ENCODE data around the gene ZIM2. TPM values are rescaled to one million over a fixed set of nuclear protein-coding genes. Genes with fewer than 3 reads are reported as not detected.

ZIM2 gene
- total and polyA plus RNA-seq, 9 of the 15 experiments (the other 6 are each of a cell fraction or from before 2014, with no cell fraction given), result not detected

- DNase-seq (ENCODE audit: extremely low read depth in 1 of 4, low spot score in 3 of 4) (no peak), FAIRE-seq (no peak), ATAC-seq (no peak)
- Histone ChIP-seq H4K20me1 (replicated peaks; ENCODE audit: control insufficient read depth, insufficient read depth, low read length) (no peaks in the 10 kb centered on the region), H3K79me2 (ENCODE audit: control insufficient read depth, insufficient read depth, low read length) (no peaks in the 10 kb centered on the region), H3K36me3 (ENCODE audit: control insufficient read depth, insufficient read depth, low read length) (no peaks in the 10 kb centered on the region), H3K9me1 (ENCODE audit: control insufficient read depth, insufficient read depth, low read length) (no peaks in the 10 kb centered on the region), H3K9ac (ENCODE audit: insufficient read depth in 1 of 2, low read depth in 2 of 2, low read length in 2 of 2) (no peak overlapping the region), H3K27ac (ENCODE audit: extremely low read depth, low read depth, low read length) (no peak overlapping the region), H2AFZ (ENCODE audit: low read depth, low read length) (no peak overlapping the region), H3K4me3 (no peak overlapping the region), H3K9me3 (replicated peaks; ENCODE audit: control insufficient read depth, insufficient read depth, low read depth, low read length) (peaks cover 2% of the 10 kb centered on the region; the same call in 1 of the 2 replicates), H3K27me3 (ENCODE audit: control insufficient read depth in 2 of 2, insufficient read depth in 2 of 2, low read length in 2 of 2) (no peaks in the 10 kb centered on the region), H3K4me1 (replicated peaks in 1 of 2; ENCODE audit: control insufficient read depth in 2 of 2, insufficient read depth in 2 of 2, low read length in 2 of 2) (no peaks in the 10 kb centered on the region), H3K4me2 (ENCODE audit: insufficient read depth, low read length) (no peak overlapping the region)
- BruUV-seq (replicated peaks), result no TSS peak
- intact Hi-C loops (cut with micrococcal nuclease) (no loop called here), in situ Hi-C loops (cut with MboI) (no loop called here)
- CTCF ChIA-PET (ENCODE audit: low intra/inter-chr PET ratio), result no interaction called here
- no peak for TF ChIP-seq ZNF24 (IDR thresholded peaks at IDR 0.05)
- POLR2A ChIA-PET, result no interaction called here
- WGBS (ENCODE audit: insufficient coverage, low coverage, missing lambda C conversion rate), result 0% methylated on average over 1 of the region's 1 CpG
Observed at GRCh38 chr19:56842412-56842811, 1.9 kb upstream of the ZIM2 start.

GRCh38 chr19:56841193-56841543 lies 642 bp upstream of the ZIM2 start:
- Histone ChIP-seq H3K27me3 (ENCODE audit: control insufficient read depth in 2 of 2, insufficient read depth in 2 of 2, low read length in 2 of 2) (no peaks in the 10 kb centered on the region), H4K20me1 (replicated peaks; ENCODE audit: control insufficient read depth, insufficient read depth, low read length) (no peaks in the 10 kb centered on the region), H3K4me1 (replicated peaks in 1 of 2; ENCODE audit: control insufficient read depth in 2 of 2, insufficient read depth in 2 of 2, low read length in 2 of 2) (no peaks in the 10 kb centered on the region), H3K9ac (ENCODE audit: insufficient read depth in 1 of 2, low read depth in 2 of 2, low read length in 2 of 2) (no peak overlapping the region), H3K79me2 (ENCODE audit: control insufficient read depth, insufficient read depth, low read length) (no peaks in the 10 kb centered on the region), H3K36me3 (ENCODE audit: control insufficient read depth, insufficient read depth, low read length) (no peaks in the 10 kb centered on the region), H3K4me2 (ENCODE audit: insufficient read depth, low read length) (no peak overlapping the region), H2AFZ (ENCODE audit: low read depth, low read length) (no peak overlapping the region), H3K9me1 (ENCODE audit: control insufficient read depth, insufficient read depth, low read length) (no peaks in the 10 kb centered on the region), H3K9me3 (replicated peaks; ENCODE audit: control insufficient read depth, insufficient read depth, low read depth, low read length) (peaks cover 2% of the 10 kb centered on the region; the same call in 1 of the 2 replicates), H3K27ac (ENCODE audit: extremely low read depth, low read depth, low read length) (no peak overlapping the region), H3K4me3 (no peak overlapping the region)
- TF ChIP-seq NR1H2 (CRISPR knock-in tag; IDR thresholded peaks at IDR 0.05) (no peak), ZBTB34 (CRISPR knock-in tag; IDR thresholded peaks at IDR 0.05) (no peak)
- 7% methylated on average over 12 of the region's 12 CpGs for WGBS (ENCODE audit: insufficient coverage, low coverage, missing lambda C conversion rate)
- in situ Hi-C loops (cut with MboI) (no loop called here), intact Hi-C loops (cut with micrococcal nuclease) (no loop called here)
- DNase-seq (ENCODE audit: extremely low read depth in 1 of 4, low spot score in 3 of 4) (no peak), ATAC-seq (no peak), FAIRE-seq (no peak)
- CTCF ChIA-PET (ENCODE audit: low intra/inter-chr PET ratio), result no interaction called here
- BruUV-seq (replicated peaks), result no TSS peak
- POLR2A ChIA-PET, result no interaction called here
